ENCODE data around the gene LRCH3.

DNA sequence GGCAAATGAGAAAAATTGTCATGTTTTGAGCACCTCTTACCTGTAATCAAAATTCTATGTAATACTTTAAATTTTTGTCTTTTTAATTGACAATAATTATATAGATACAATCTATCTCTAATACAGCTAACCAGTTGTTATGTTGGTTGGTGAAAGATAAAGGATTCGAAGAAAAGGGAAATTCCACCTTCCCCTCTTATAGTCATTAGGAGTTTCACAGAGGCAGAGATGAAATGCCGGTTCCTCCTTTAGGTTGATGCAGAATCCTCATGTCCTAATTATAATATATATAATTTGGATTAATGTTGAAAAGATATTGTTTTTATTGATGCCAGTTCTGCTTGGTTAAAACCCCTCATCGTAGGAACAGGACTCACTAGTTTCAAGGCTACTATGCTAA, 67.1 kb downstream of the LRCH3 start:
- TF ChIP-seq, protein P1, sequence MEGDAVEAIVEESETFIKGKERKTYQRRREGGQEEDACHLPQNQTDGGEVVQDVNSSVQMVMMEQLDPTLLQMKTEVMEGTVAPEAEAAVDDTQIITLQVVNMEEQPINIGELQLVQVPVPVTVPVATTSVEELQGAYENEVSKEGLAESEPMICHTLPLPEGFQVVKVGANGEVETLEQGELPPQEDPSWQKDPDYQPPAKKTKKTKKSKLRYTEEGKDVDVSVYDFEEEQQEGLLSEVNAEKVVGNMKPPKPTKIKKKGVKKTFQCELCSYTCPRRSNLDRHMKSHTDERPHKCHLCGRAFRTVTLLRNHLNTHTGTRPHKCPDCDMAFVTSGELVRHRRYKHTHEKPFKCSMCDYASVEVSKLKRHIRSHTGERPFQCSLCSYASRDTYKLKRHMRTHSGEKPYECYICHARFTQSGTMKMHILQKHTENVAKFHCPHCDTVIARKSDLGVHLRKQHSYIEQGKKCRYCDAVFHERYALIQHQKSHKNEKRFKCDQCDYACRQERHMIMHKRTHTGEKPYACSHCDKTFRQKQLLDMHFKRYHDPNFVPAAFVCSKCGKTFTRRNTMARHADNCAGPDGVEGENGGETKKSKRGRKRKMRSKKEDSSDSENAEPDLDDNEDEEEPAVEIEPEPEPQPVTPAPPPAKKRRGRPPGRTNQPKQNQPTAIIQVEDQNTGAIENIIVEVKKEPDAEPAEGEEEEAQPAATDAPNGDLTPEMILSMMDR (IDR thresholded peaks at IDR 0.05; ENCODE audit: low read depth, low read length, poor library complexity, severe bottlenecking) = no peak
- TF ChIP-seq EZH2phosphoT487 (IDR thresholded peaks at IDR 0.05; ENCODE audit: borderline replicate concordance, low read length) = no peak
